ENCODE measurements around the gene ZBTB12. TPM values are rescaled to one million over a fixed set of nuclear protein-coding genes. Genes with fewer than 3 reads are reported as not detected.
A peak's percentile ranks its signal among the peaks of the same experiment; 100 is the strongest.

The ZBTB12 gene
- total RNA-seq, 1 donor = 3.0 TPM

- DNase-seq (ENCODE audit: low read depth) = peak; percentile 58
- H3K4me3 ChIP-seq (ENCODE audit: low read depth, low read length) = no peak overlapping the region
- TF ChIP-seq CTCF (IDR thresholded peaks at IDR 0.05; ENCODE audit: insufficient read depth, low read depth, low read length) = no peak
Observed at GRCh38 chr6:31903957-31904356, 2.1 kb upstream of the ZBTB12 start.

GRCh38 chr6:31901415-31901952 is 402 bp downstream of the ZBTB12 start:
- no peak for TF ChIP-seq CTCF (IDR thresholded peaks at IDR 0.05; ENCODE audit: insufficient read depth, low read depth, low read length)
- DNase-seq (ENCODE audit: low read depth) = peak; percentile 25
- H3K4me3 ChIP-seq (ENCODE audit: low read depth, low read length) = peak overlapping the region; percentile 66

GRCh38 chr6:31900917-31901414 is 920 bp downstream of the ZBTB12 start:
- no peak for DNase-seq (ENCODE audit: low read depth)
- H3K4me3 ChIP-seq (ENCODE audit: low read depth, low read length) = peak overlapping the region; percentile 66
- TF ChIP-seq CTCF (IDR thresholded peaks at IDR 0.05; ENCODE audit: insufficient read depth, low read depth, low read length) = no peak

- DNase-seq (ENCODE audit: low read depth) = no peak
- TF ChIP-seq CTCF (IDR thresholded peaks at IDR 0.05; ENCODE audit: insufficient read depth, low read depth, low read length) = no peak
- no peak overlapping the region for H3K4me3 ChIP-seq (ENCODE audit: low read depth, low read length)
Observed at GRCh38 chr6:31899882-31900722, 1.8 kb downstream of the ZBTB12 start.

- no peak for TF ChIP-seq CTCF (IDR thresholded peaks at IDR 0.05; ENCODE audit: insufficient read depth, low read depth, low read length)
- no peak overlapping the region for H3K4me3 ChIP-seq (ENCODE audit: low read depth, low read length)
- no peak for DNase-seq (ENCODE audit: low read depth)
Observed at GRCh38 chr6:31899215-31899614, 2.7 kb downstream of the ZBTB12 start.

GRCh38 chr6:31898383-31899011 is 3.4 kb downstream of the ZBTB12 start:
- peak overlapping the region; percentile 70 for H3K4me3 ChIP-seq (ENCODE audit: low read depth, low read length)
- TF ChIP-seq CTCF (IDR thresholded peaks at IDR 0.05; ENCODE audit: insufficient read depth, low read depth, low read length) = no peak
- DNase-seq (ENCODE audit: low read depth) = peak; percentile 27
